ENCODE measurements around the gene FSD1L.

The FSD1L gene

DNA sequence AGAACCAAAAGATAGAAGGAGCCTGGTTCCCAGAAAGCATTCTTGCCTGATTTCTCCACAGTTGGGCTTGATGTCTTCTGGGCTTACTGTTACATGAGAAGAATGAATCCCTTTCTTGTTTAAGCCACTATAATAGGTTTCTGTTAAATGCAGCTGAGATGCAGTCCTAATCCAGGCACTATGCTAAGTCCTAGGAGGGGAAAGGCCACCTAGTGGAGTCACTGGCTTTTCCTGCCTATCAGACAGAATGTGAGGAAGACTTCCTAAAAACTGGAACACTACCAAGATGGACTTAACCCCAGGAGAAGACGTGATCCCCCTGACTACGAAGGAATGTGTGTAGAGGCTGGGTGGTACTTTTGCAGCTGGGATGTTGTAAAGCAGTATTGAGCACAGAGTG lies 34.3 kb upstream of the FSD1L start:
- TF ChIP-seq, protein P1, sequence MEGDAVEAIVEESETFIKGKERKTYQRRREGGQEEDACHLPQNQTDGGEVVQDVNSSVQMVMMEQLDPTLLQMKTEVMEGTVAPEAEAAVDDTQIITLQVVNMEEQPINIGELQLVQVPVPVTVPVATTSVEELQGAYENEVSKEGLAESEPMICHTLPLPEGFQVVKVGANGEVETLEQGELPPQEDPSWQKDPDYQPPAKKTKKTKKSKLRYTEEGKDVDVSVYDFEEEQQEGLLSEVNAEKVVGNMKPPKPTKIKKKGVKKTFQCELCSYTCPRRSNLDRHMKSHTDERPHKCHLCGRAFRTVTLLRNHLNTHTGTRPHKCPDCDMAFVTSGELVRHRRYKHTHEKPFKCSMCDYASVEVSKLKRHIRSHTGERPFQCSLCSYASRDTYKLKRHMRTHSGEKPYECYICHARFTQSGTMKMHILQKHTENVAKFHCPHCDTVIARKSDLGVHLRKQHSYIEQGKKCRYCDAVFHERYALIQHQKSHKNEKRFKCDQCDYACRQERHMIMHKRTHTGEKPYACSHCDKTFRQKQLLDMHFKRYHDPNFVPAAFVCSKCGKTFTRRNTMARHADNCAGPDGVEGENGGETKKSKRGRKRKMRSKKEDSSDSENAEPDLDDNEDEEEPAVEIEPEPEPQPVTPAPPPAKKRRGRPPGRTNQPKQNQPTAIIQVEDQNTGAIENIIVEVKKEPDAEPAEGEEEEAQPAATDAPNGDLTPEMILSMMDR (IDR thresholded peaks at IDR 0.05; ENCODE audit: borderline replicate concordance, insufficient read depth, low read depth, low read length), result no peak
- H3K4me3 ChIP-seq (ENCODE audit: low read depth, low read length), result no peak overlapping the region

DNA sequence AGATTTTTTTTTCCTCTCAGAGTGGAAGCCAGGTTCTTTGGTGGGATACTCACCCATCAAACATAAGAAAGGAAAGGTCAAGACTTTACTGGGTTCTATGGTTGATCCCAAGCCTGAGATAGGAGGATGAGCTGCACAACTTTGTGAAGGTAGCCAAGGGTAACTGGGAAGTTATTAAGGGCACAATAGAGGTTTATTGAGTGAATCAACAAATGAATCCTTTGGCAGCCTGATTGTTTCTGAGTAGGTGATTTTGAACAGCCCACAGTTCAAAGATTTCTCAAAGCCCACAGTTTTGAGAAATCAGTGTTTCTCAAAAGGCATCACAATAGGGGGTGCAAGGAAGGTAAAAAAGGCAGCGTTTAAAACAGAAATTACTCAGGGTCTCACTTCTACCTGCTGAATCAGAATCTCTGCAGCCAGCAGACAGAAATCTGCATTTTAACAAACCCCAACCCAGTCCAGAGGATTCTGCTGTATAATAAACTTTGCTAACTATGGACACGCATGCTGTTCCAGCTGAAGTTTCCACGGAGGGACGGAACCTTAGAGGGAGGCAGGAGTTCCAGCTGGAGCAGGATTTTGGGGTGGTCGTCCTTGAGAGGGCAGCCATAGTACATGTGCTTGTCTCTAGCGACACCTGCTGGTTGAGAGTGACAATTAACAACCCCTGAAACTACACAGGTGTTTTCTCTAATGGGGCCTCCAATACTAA lies 32.7 kb upstream of the FSD1L start:
- H3K4me3 ChIP-seq (ENCODE audit: low read depth, low read length), result no peak overlapping the region
- TF ChIP-seq, protein P1 (IDR thresholded peaks at IDR 0.05; ENCODE audit: borderline replicate concordance, insufficient read depth, low read depth, low read length), result peak; percentile 75

DNA sequence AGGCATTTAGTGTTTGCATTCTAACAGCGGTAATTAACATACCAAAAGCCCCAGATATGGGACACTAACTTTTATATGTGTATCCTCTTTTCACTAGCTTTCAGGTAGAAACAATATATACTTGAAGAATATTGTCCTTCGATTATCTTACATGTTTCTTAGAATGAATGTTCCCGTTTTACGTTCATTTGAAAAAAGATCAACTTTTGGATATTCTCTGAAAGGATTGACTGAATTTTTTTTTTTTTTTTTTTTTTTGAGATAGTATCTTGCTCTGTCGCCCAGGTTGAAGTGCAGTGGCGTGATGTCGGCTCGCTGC lies 32.2 kb upstream of the FSD1L start:
- TF ChIP-seq, protein P1 (IDR thresholded peaks at IDR 0.05; ENCODE audit: borderline replicate concordance, insufficient read depth, low read depth, low read length), result no peak
- no peak overlapping the region for H3K4me3 ChIP-seq (ENCODE audit: low read depth, low read length)

GRCh38 chr9:105416840-105417239 lies 31.0 kb upstream of the FSD1L start:
- TF ChIP-seq, protein P1 (IDR thresholded peaks at IDR 0.05; ENCODE audit: borderline replicate concordance, insufficient read depth, low read depth, low read length), result no peak
- no peak overlapping the region for H3K4me3 ChIP-seq (ENCODE audit: low read depth, low read length)

- TF ChIP-seq, protein P1 (IDR thresholded peaks at IDR 0.05; ENCODE audit: borderline replicate concordance, insufficient read depth, low read depth, low read length), result no peak
- no peak overlapping the region for H3K4me3 ChIP-seq (ENCODE audit: low read depth, low read length)
These were observed 29.0 kb upstream of the FSD1L start for GRCh38 chr9:105418588-105419500.

DNA sequence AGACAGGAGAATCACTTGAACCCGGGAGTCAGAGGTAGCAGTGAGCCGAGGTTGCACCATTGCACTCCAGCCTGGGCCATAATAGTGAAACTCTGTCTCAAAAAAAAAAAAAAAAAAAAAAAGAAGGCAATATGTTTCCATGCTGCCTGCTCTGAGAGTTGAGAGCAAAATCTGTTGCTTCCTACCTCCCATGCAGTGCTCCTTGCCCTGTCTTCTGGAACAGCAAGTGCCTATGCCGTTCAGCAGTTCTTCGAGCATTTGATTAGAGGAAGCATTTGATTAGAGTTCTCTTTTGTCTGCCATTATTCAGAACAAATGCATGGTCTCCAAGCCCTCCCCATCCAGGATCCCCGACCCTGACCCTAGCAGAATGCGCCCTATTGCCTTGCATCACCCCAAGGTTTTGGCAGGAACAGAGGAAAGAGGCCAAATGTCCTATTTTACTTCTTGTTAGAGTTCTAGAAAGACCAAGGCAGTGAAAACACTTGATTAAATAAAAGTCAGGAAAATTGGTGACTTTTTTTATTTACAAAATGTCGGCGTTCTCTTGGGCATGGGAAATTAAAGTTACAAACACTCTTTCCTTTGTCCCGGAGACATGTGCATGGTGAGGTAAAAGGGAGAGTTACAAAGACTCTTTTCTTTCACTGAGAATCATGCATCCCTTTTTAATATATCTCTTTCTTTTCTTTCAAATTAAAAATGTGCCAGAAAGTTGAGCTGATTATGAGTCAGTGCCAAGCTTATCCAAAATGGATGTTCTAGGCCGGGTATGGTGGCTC lies 27.8 kb upstream of the FSD1L start:
- no peak overlapping the region for H3K4me3 ChIP-seq (ENCODE audit: low read depth, low read length)
- TF ChIP-seq, protein P1 (IDR thresholded peaks at IDR 0.05; ENCODE audit: borderline replicate concordance, insufficient read depth, low read depth, low read length), result no peak
